Esophagus squamous epithelium (tissue), 5 donors: Measurements from ENCODE around the gene NXN. TPM values are rescaled to one million over a fixed set of nuclear protein-coding genes. Genes with fewer than 3 reads are reported as not detected.
A peak's percentile ranks its signal among the peaks of the same experiment; 100 is the strongest.
"Not testable (repeated sequence)": the region's sequence is repeated elsewhere in the genome, so short reads cannot be mapped to it uniquely, and the experiment has no call there.

Source experiments
- DNase-seq: peaks from one replicate; lab custom pipeline; 2025; lab: John Stamatoyannopoulos, UW
- H3K27ac ChIP-seq, 4 donors: fragments of 200-600 bp; sonication (generic); one replicate each; pipeline ENCODE4 v1.5.1; 2016 to 2019; ENCODE audit warnings: mild to moderate bottlenecking in 1 of 4
- H3K27me3 ChIP-seq, 4 donors: fragments of 200-600 bp; sonication (generic); 1 replicate in 3 of 4; 2 replicates in 1 of 4; pipeline versions ENCODE4 v1.5.1 to v1.6.0; 2017 to 2021; ENCODE audit warnings: antibody characterized with exemption in 1 of 4
- H3K36me3 ChIP-seq, 3 donors: fragments of 200-600 bp; sonication (generic); one replicate each; pipeline ENCODE4 v1.5.1; 2016 to 2019
- H3K4me1 ChIP-seq, 3 donors: fragments of 200-600 bp; sonication (generic); one replicate each; pipeline ENCODE4 v1.5.1; 2017 to 2019
- H3K4me3 ChIP-seq, 4 donors: fragments of 200-600 bp; sonication (generic); 1 replicate in 3 of 4; 2 replicates in 1 of 4; pipeline ENCODE4 v1.5.1; 2016 to 2019; ENCODE audit warnings: mild to moderate bottlenecking in 2 of 4, moderate library complexity in 1 of 4
- H3K9me3 ChIP-seq, 3 donors: fragments of 200-600 bp; sonication (generic); one replicate each; pipeline ENCODE4 v1.5.1; 2016 to 2019
- POLR2A ChIP-seq, 4 donors: fragments of 450-650 bp; IDR thresholded peaks; one replicate each; pipeline ENCODE4 v1.6.1; 2017; ENCODE audit warnings: antibody characterized with exemption in 4 of 4, mild to moderate bottlenecking in 4 of 4, moderate library complexity in 3 of 4
- WGBS, 2 donors: methylation state at CpG; one replicate each; pipeline ENCODE4 v1.1.5; 2018; 5-methylcytosine and 5-hydroxymethylcytosine counted together
- intact Hi-C: fragments of 100-400 bp; cut with DNase I; formaldehyde crosslinking; loops from one replicate; pipeline ENCODE4 v1.15.0; 2022
- total RNA-seq, 4 donors: library from RNA; depleted of rRNA; stranded (reverse); fragments of >200 nt; gene quantifications; one replicate each; pipeline ENCODE4 v1.1.0, GENCODE V29; 2016
- TF ChIP-seq, protein P1 (sequence below), 6 experiments: fragments of 450-650 bp in 4 of 6; fragments of 200-600 bp in 2 of 6; sonication (generic) in 2 of 6; IDR thresholded peaks; one replicate each; pipeline ENCODE4 v1.5.1; 2016 to 2019; ENCODE audit warnings: antibody characterized with exemption in 6 of 6, mild to moderate bottlenecking in 4 of 6, moderate library complexity in 4 of 6
- donor health status: DM: yes; HTN: yes; CAD: no.

Gene NXN
- total RNA-seq, 4 donors from 2014 or later: 19.5 to 34.9 (median 28.7) TPM

- H3K27me3 ChIP-seq: no peaks in the 10 kb centered on the region
- no peak for TF ChIP-seq POLR2A (IDR thresholded peaks at IDR 0.05)
- TF ChIP-seq, protein P1, sequence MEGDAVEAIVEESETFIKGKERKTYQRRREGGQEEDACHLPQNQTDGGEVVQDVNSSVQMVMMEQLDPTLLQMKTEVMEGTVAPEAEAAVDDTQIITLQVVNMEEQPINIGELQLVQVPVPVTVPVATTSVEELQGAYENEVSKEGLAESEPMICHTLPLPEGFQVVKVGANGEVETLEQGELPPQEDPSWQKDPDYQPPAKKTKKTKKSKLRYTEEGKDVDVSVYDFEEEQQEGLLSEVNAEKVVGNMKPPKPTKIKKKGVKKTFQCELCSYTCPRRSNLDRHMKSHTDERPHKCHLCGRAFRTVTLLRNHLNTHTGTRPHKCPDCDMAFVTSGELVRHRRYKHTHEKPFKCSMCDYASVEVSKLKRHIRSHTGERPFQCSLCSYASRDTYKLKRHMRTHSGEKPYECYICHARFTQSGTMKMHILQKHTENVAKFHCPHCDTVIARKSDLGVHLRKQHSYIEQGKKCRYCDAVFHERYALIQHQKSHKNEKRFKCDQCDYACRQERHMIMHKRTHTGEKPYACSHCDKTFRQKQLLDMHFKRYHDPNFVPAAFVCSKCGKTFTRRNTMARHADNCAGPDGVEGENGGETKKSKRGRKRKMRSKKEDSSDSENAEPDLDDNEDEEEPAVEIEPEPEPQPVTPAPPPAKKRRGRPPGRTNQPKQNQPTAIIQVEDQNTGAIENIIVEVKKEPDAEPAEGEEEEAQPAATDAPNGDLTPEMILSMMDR (IDR thresholded peaks at IDR 0.05): no peak
- no peaks in the 10 kb centered on the region for H3K36me3 ChIP-seq
- H3K27ac ChIP-seq: peak overlapping the region in 3 of 4 donors; percentile 56 to 74 (median 70)
- H3K4me1 ChIP-seq: peaks cover 4 to 77% (median 11%) of the 10 kb centered on the region in 3 donors
- WGBS, 2 donors: 71 to 74% methylated on average over 19 to 20 of the region's 24 CpGs
- H3K9me3 ChIP-seq: no peaks in the 10 kb centered on the region
- intact Hi-C loops: no loop called here
- no peak for DNase-seq
- H3K4me3 ChIP-seq: no peak overlapping the region
Observed at GRCh38 chr17:909642-910323, 69.8 kb downstream of the NXN start.

- Histone ChIP-seq H3K27ac (peak overlapping the region in 1 of 4 donors; percentile 74), H3K36me3 (no peaks in the 10 kb centered on the region), H3K4me3 (no peak overlapping the region), H3K27me3 (no peaks in the 10 kb centered on the region), H3K4me1 (peaks cover 4 to 79% (median 26%) of the 10 kb centered on the region in 3 donors), H3K9me3 (no peaks in the 10 kb centered on the region)
- DNase-seq: no peak
- TF ChIP-seq, protein P1 (IDR thresholded peaks at IDR 0.05): no peak
- no peak for TF ChIP-seq POLR2A (IDR thresholded peaks at IDR 0.05)
- intact Hi-C loops: no loop called here
- 76 to 93% methylated on average over 2 to 6 of the region's 6 CpGs for WGBS, 2 donors
Observed at GRCh38 chr17:907725-908124, 71.9 kb downstream of the NXN start.

DNA sequence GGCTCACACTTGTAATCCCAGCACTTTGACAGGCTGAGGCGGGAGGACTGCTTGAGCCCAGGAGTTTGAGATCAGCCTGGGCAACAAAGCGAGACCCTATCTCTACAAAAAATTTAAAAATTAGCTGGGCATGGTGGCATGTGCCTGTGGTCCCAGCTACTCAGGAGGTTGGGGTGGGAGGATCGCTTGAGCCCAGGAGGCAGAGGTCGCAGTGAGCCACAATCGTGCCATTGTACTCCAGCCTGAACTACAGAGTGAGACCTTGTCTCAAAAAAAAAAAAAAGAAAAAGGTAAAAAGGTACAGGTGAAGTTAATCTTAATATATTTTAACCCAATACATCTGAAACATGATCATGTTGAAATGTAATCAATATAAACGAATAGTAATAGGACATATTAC, 73.9 kb downstream of the NXN start:
- DNase-seq, intact Hi-C loops, H3K27me3 ChIP-seq, H3K9me3 ChIP-seq, H3K4me3 ChIP-seq, H3K36me3 ChIP-seq: not testable (repeated sequence)
- Histone ChIP-seq H3K4me1 (peaks cover 8 to 95% (median 31%) of the 10 kb centered on the region in 3 donors), H3K27ac (peak overlapping the region in 2 of 4 donors; percentile 76 to 83)
- WGBS, 2 donors: 84 to 87% methylated on average over 6 of the region's 6 CpGs

- Histone ChIP-seq H3K36me3 (no peaks in the 10 kb centered on the region), H3K9me3 (no peaks in the 10 kb centered on the region), H3K27ac (peak overlapping the region; percentile 76 to 84 (median 82)), H3K27me3 (no peaks in the 10 kb centered on the region), H3K4me3 (peak overlapping the region in 3 of 4 donors; percentile 14 to 48 (median 20)), H3K4me1 (peaks cover 4 to 93% (median 33%) of the 10 kb centered on the region in 3 donors)
- intact Hi-C loops: no loop called here
- DNase-seq: no peak
- 22 to 42% methylated on average over 18 to 25 of the region's 34 CpGs for WGBS, 2 donors
- TF ChIP-seq, protein P1 (IDR thresholded peaks at IDR 0.05): no peak
- peak in 1 of 4 donors; percentile 12 for TF ChIP-seq POLR2A (IDR thresholded peaks at IDR 0.05)
Observed at GRCh38 chr17:903691-904481, 75.7 kb downstream of the NXN start.

DNA sequence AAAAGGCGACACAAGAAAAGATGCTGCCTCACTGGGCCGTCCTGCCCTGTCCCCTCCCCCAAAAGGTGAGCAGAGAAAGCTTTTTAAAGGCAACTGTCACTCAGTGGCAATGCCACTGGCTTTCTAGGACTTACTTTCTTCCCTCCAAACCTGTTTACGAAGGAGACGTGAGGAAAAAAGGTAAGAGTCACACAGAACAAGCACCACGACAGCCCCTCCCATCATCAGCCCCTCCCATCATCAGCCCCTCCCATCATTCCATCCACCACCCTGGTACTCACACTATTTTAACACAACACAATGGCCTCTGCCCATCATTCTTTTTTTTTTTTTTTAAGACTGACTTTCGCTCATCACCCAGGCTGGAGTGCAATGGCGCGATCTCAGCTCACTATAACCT, 77.1 kb downstream of the NXN start:
- no peak overlapping the region for H3K4me3 ChIP-seq
- TF ChIP-seq, protein P1 (IDR thresholded peaks at IDR 0.05): no peak
- H3K4me1 ChIP-seq: peaks cover 4 to 88% (median 34%) of the 10 kb centered on the region in 3 donors
- 74 to 75% methylated on average over 8 of the region's 8 CpGs for WGBS, 2 donors
- H3K27ac ChIP-seq: peak overlapping the region; percentile 38 to 89 (median 81)
- intact Hi-C loops: no loop called here
- H3K9me3 ChIP-seq: no peaks in the 10 kb centered on the region
- no peak for DNase-seq
- no peaks in the 10 kb centered on the region for H3K27me3 ChIP-seq
- H3K36me3 ChIP-seq: peaks cover 0 to under 1% (median 0%) of the 10 kb centered on the region in 3 donors
